Stomach (tissue), 4 donors: ENCODE results near the gene NRDE2.

Experiments used
- POLR2A ChIP-seq, 4 donors: fragments of 450-650 bp; IDR thresholded peaks; one replicate each; pipeline ENCODE4 v1.6.1; 2016; ENCODE audit warnings: antibody characterized with exemption in 4 of 4, control low read depth in 2 of 4, mild to moderate bottlenecking in 1 of 4, moderate library complexity in 1 of 4
- POLR2AphosphoS5 ChIP-seq, 3 donors: sonication (generic); formaldehyde crosslinking; IDR thresholded peaks; one replicate each; pipeline ENCODE4 v1.6.1; 2016; ENCODE audit warnings: antibody characterized with exemption in 3 of 3
- TF ChIP-seq, protein P1 (sequence below), 7 experiments: fragments of 450-650 bp in 4 of 7; fragments of 200-600 bp in 3 of 7; sonication (generic) in 3 of 7; IDR thresholded peaks; one replicate each; pipeline ENCODE4 v1.5.1; 2016 to 2019; ENCODE audit warnings: antibody characterized with exemption in 7 of 7, control low read depth in 2 of 7, mild to moderate bottlenecking in 1 of 7

DNA sequence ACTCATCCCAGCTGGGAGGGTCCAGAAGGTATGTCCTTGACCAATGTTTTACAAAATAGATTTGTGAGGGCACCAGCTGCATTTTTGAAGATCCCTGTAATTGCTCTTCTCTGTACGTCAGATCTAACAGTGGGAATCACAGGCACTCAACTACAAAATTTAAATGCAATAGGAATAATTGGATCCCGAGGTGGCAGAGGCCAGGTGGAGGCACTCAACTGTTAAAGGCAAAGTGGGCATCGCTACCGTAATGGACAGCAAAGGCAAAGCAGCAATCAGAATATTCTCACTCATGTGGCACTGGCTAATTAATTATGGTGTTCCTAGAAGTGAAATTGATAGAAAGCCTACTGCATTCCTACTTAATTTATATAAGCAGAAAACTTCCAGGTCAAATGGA lies 103.3 kb downstream of the NRDE2 start:
- TF ChIP-seq POLR2AphosphoS5 (IDR thresholded peaks at IDR 0.05) (no peak), POLR2A (IDR thresholded peaks at IDR 0.05) (no peak)
- TF ChIP-seq, protein P1, sequence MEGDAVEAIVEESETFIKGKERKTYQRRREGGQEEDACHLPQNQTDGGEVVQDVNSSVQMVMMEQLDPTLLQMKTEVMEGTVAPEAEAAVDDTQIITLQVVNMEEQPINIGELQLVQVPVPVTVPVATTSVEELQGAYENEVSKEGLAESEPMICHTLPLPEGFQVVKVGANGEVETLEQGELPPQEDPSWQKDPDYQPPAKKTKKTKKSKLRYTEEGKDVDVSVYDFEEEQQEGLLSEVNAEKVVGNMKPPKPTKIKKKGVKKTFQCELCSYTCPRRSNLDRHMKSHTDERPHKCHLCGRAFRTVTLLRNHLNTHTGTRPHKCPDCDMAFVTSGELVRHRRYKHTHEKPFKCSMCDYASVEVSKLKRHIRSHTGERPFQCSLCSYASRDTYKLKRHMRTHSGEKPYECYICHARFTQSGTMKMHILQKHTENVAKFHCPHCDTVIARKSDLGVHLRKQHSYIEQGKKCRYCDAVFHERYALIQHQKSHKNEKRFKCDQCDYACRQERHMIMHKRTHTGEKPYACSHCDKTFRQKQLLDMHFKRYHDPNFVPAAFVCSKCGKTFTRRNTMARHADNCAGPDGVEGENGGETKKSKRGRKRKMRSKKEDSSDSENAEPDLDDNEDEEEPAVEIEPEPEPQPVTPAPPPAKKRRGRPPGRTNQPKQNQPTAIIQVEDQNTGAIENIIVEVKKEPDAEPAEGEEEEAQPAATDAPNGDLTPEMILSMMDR (IDR thresholded peaks at IDR 0.05): no peak
